Stimulated activated CD4-positive, alpha-beta T cell treated with anti-CD3 and anti-CD28 coated beads, Interleukin-4, amount 100 ng/mL, for 24 hours (primary cell): ENCODE results near the gene BPIFB4.

Experiments
- DNase-seq: peaks from one replicate; pipeline ENCODE4 v3.0.0-alpha.2; 2020

BPIFB4 gene

GRCh38 chr20:33062105-33062824, 17.2 kb upstream of the BPIFB4 start:
- DNase-seq: no peak

- DNase-seq: no peak
These were observed 16.7 kb upstream of the BPIFB4 start for GRCh38 chr20:33062825-33063149.

GRCh38 chr20:33063271-33063670, 16.2 kb upstream of the BPIFB4 start:
- DNase-seq: no peak

GRCh38 chr20:33064572-33065287, 14.7 kb upstream of the BPIFB4 start:
- no peak for DNase-seq

GRCh38 chr20:33065785-33066184, 13.7 kb upstream of the BPIFB4 start:
- no peak for DNase-seq

- no peak for DNase-seq
These were observed 11.6 kb upstream of the BPIFB4 start for GRCh38 chr20:33067806-33068205.

- no peak for DNase-seq
These were observed 11.0 kb upstream of the BPIFB4 start for GRCh38 chr20:33068251-33068939.

GRCh38 chr20:33069673-33070072, 9.8 kb upstream of the BPIFB4 start:
- no peak for DNase-seq

GRCh38 chr20:33070111-33071053, 9.1 kb upstream of the BPIFB4 start:
- DNase-seq: no peak

GRCh38 chr20:33071198-33071597, 8.2 kb upstream of the BPIFB4 start:
- DNase-seq: no peak

- no peak for DNase-seq
These were observed 7.1 kb upstream of the BPIFB4 start for GRCh38 chr20:33072362-33072761.

- no peak for DNase-seq
These were observed 6.6 kb upstream of the BPIFB4 start for GRCh38 chr20:33072813-33073212.

- no peak for DNase-seq
These were observed 4.8 kb upstream of the BPIFB4 start for GRCh38 chr20:33074675-33075074.

GRCh38 chr20:33075281-33075680, 4.2 kb upstream of the BPIFB4 start:
- no peak for DNase-seq

GRCh38 chr20:33076662-33077372, 2.6 kb upstream of the BPIFB4 start:
- DNase-seq: no peak

- DNase-seq: no peak
These were observed 2.1 kb downstream of the BPIFB4 start for GRCh38 chr20:33081411-33082154.

GRCh38 chr20:33082546-33082945, 3.1 kb downstream of the BPIFB4 start:
- DNase-seq: no peak

GRCh38 chr20:33083544-33084340, 4.3 kb downstream of the BPIFB4 start:
- no peak for DNase-seq

- no peak for DNase-seq
These were observed 5.3 kb downstream of the BPIFB4 start for GRCh38 chr20:33084722-33085121.

GRCh38 chr20:33086052-33086722, 6.7 kb downstream of the BPIFB4 start:
- no peak for DNase-seq
